ENCODE data around the gene UFSP2. TPM values are rescaled to one million over a fixed set of nuclear protein-coding genes. Genes with fewer than 3 reads are reported as not detected.
A peak's percentile ranks its signal among the peaks of the same experiment; 100 is the strongest.

UFSP2 gene
- total RNA-seq, 2 experiments from 2014 or later, result 14.5 to 16.6 TPM

DNA sequence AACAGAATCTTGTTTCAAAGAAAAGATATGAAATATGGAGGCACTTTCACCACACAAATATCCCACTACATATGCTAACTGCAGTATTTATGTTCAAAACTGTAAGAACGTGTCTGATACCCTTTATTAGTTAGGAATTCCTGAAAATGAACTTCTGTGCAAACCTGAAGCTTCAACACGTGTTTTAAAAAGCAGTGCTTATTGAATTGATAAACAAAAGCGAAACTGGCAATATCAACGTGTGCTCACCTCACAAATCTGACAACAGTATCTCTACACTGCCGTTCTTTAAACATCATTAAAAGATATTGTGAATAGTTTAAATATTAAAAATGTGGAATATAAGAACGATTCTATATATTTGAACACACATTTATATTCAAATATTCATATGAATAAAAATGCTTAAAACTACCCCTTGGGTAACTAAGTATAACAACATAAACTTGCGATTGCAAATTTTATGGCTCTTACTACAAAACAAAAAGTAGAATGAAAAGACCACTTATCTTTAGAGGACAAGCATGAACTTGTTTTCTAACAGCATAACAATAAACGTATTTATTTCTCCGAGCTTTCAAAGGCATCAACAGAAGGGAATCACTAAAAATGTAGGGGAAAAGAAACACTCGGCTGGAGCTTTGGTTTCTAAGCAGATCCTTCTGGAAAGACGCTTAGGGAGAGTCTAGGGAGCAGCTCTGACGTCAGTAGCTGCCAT, 30.4 kb downstream of the UFSP2 start, which contains the start of gene LRP2BP:
LRP2BP (minus strand) TSS at position 687 of the 718 bp plus-strand sequence. CDS start 17,738 bp downstream, outside the sequence.
- ATAC-seq (ENCODE audit: poor library complexity), result no peak
- CTCF ChIA-PET, result interaction anchor here (1.8 to 1.9 kb wide), 3 partner anchors 11 to 203 kb away, joined by 4 to 9 read pairs (median 6); partner anchors contain the start of gene UFSP2

GRCh38 chr4:185394568-185395237, 31.1 kb downstream of the UFSP2 start:
- CTCF ChIA-PET, result interaction anchor here (0.6 kb wide), 1 partner anchor 33 kb away, joined by 3 read pairs; no protein-coding TSS in a partner anchor

More for the DNA sequence above, 30.4 kb downstream of the UFSP2 start, which contains the start of gene LRP2BP:
- peaks cover 21% of the 10 kb centered on the region for H3K36me3 Mint-ChIP-seq (ENCODE audit: low read depth)
- POLR2A ChIA-PET, result interaction anchor here (0.9 to 4.9 kb wide), 10 partner anchors 10 to 1891 kb away, joined by 3 to 88 read pairs (median 10); partner anchors contain the start of genes CYP4V2, ING2, SNX25 and UFSP2
- peaks cover 11% of the 10 kb centered on the region for H3K4me1 ChIP-seq (ENCODE audit: insufficient read depth, low read length)
- H3K27me3 Mint-ChIP-seq, result no peaks in the 10 kb centered on the region
- peak within 1 kb of the TSS; percentile 88 for H3K4me3 ChIP-seq (ENCODE audit: low read length)
- peaks cover 17% of the 10 kb centered on the region for H3K4me1 Mint-ChIP-seq (ENCODE audit: low read depth)
- peak within 1 kb of the TSS; percentile 92 for H3K27ac Mint-ChIP-seq
- no peaks in the 10 kb centered on the region for H3K9me3 ChIP-seq (ENCODE audit: control insufficient read depth in 1 of 2, insufficient read depth in 1 of 2, low read length in 2 of 2)
- peak within 1 kb of the TSS; percentile 93 to 97 for H3K27ac ChIP-seq (ENCODE audit: low read depth in 1 of 2, low read length in 2 of 2)
- intact Hi-C loops (cut with DNase I, micrococcal nuclease), result loop anchor here (5.0 to 10.0 kb wide), 3 partner anchors 193 to 1891 kb away; partner anchors contain the start of genes CFAP97 (in 1 of the 2), CYP4V2 (in 1 of the 2) and ING2 (in 1 of the 2)
- H3K36me3 ChIP-seq (ENCODE audit: insufficient read depth, low read length), result peaks cover 2% of the 10 kb centered on the region
- H3K27me3 ChIP-seq (ENCODE audit: control insufficient read depth in 1 of 2, insufficient read depth in 2 of 2, low read length in 2 of 2), result no peaks in the 10 kb centered on the region
- no peaks in the 10 kb centered on the region for H3K9me3 Mint-ChIP-seq
- H3K4me3 Mint-ChIP-seq, result peak within 1 kb of the TSS; percentile 92
- TF ChIP-seq CTCF (IDR thresholded peaks at IDR 0.05), result no peak
- DNase-seq, result peak in 3 of 14 experiments; percentile 48 to 66 (median 56)

More at GRCh38 chr4:185394568-185395237, 31.1 kb downstream of the UFSP2 start:
- Mint-ChIP-seq H3K27me3 (no peaks in the 10 kb centered on the region), H3K36me3 (ENCODE audit: low read depth) (peaks cover 14% of the 10 kb centered on the region), H3K9me3 (no peaks in the 10 kb centered on the region), H3K4me3 (peak overlapping the region; percentile 92), H3K27ac (peak overlapping the region; percentile 92), H3K4me1 (ENCODE audit: low read depth) (peaks cover 17% of the 10 kb centered on the region)
- TF ChIP-seq CTCF (IDR thresholded peaks at IDR 0.05), result no peak
- peak overlapping the region; percentile 88 for H3K4me3 ChIP-seq (ENCODE audit: low read length)
- intact Hi-C loops (cut with DNase I, micrococcal nuclease), result loop anchor here (5.0 to 10.0 kb wide), 3 partner anchors 192 to 1890 kb away; partner anchors contain the start of genes CFAP97 (in 1 of the 2), CYP4V2 (in 1 of the 2) and ING2 (in 1 of the 2)
- peak overlapping the region in 1 of 2 donors; percentile 97 for H3K27ac ChIP-seq (ENCODE audit: low read depth in 1 of 2, low read length in 2 of 2)
- DNase-seq (peak in 2 of 14 experiments; percentile 16 to 21), ATAC-seq (ENCODE audit: poor library complexity) (no peak)
- POLR2A ChIA-PET, result interaction anchor here (0.9 to 4.9 kb wide), 8 partner anchors 10 to 1890 kb away, joined by 3 to 88 read pairs (median 11); partner anchors contain the start of genes CYP4V2, ING2, SNX25 and UFSP2
- no peaks in the 10 kb centered on the region for H3K36me3 ChIP-seq (ENCODE audit: insufficient read depth, low read length)
- peaks cover 11% of the 10 kb centered on the region for H3K4me1 ChIP-seq (ENCODE audit: insufficient read depth, low read length)
- no peaks in the 10 kb centered on the region for H3K27me3 ChIP-seq (ENCODE audit: control insufficient read depth in 1 of 2, insufficient read depth in 2 of 2, low read length in 2 of 2)
- H3K9me3 ChIP-seq (ENCODE audit: control insufficient read depth in 1 of 2, insufficient read depth in 1 of 2, low read length in 2 of 2), result no peaks in the 10 kb centered on the region
